Tibial artery (tissue), 4 donors: ENCODE data around the gene TRIP6.

Experiments used
- DNase-seq, 2 donors: peaks; one replicate each; pipeline ENCODE4 v3.0.0-alpha.2; 2019
- H3K27ac ChIP-seq, 2 donors: fragments of 200-600 bp; sonication (generic) in 1 of 2; 1 replicate in 1 of 2; 2 replicates in 1 of 2; pipeline ENCODE4 v1.5.1; 2018 to 2019; ENCODE audit warnings: mild to moderate bottlenecking in 1 of 2
- H3K27me3 ChIP-seq, 2 donors: fragments of 200-600 bp; sonication (generic) in 1 of 2; one replicate each; pipeline versions ENCODE4 v1.5.1 to v1.6.0; 2016 to 2019
- H3K36me3 ChIP-seq, 3 donors: fragments of 200-600 bp; sonication (generic) in 2 of 3; one replicate each; pipeline ENCODE4 v1.5.1; 2016 to 2019; ENCODE audit warnings: mild to moderate bottlenecking in 2 of 3
- H3K4me1 ChIP-seq, 4 donors: fragments of 200-600 bp; sonication (generic) in 2 of 4; 1 replicate in 3 of 4; 2 replicates in 1 of 4; pipeline ENCODE4 v1.5.1; 2016 to 2019
- H3K4me3 ChIP-seq, 2 donors: fragments of 200-600 bp; sonication (generic) in 1 of 2; 1 replicate in 1 of 2; 2 replicates in 1 of 2; pipeline ENCODE4 v1.5.1; 2018 to 2019; ENCODE audit warnings: mild to moderate bottlenecking in 2 of 2
- H3K9me3 ChIP-seq, 3 donors: fragments of 200-600 bp; sonication (generic) in 1 of 3; one replicate each; pipeline ENCODE4 v1.5.1; 2016 to 2019
- intact Hi-C: fragments of 100-400 bp; cut with DNase I; formaldehyde crosslinking; loops from one replicate; pipeline ENCODE4 v1.15.0; 2023; ENCODE audit warnings: low total_unique reads
- TF ChIP-seq, protein P1 (sequence below), 2 experiments: fragments of 200-600 bp in 1 of 2; fragments of 450-650 bp in 1 of 2; IDR thresholded peaks; one replicate each; pipeline ENCODE4 v1.5.1; 2017 to 2019; ENCODE audit warnings: antibody characterized with exemption in 2 of 2, mild to moderate bottlenecking in 1 of 2, moderate library complexity in 1 of 2

The TRIP6 gene

DNA sequence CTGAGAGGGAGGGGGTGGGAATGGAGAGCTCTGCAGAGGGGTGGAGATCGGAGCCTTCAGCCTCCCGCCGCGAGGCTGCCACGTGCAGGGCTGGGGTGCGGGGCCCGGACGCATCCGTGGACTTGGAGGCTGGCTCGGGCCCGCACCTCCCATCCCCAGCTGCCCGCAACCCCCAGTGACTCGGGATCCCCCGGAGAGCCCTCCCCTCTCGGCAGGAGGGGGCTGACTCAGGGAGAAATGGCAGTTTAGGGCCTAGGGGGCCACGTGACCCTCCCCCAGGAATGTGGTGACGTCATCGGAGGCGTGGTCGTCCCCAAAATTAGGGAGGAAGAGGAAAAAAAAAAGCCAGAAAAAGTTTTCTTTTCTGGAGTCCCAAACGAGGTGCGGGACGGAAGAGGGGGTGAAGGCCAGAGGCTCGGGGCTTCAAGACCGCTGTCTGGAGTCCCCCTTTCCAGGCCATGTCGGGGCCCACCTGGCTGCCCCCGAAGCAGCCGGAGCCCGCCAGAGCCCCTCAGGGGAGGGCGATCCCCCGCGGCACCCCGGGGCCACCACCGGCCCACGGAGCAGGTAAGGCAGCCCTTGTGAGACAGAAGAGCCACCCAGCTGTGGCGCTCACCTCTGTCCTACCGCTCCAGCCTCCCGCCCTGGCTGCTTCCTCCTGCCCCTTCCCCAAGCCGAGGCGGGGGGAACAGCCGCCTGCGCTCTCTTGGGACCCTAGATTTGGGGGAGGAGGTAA is at the start of gene TRIP6:
Gene TRIP6 (plus strand): TSS at position 348 of the 736 bp plus-strand sequence. CDS start 111 bp downstream, at position 459.
- peak within 1 kb of the TSS; percentile 69 to 93 for H3K4me3 ChIP-seq
- intact Hi-C loops: loop anchor here (10.0 kb wide), 1 partner anchor 402 kb away; the partner anchor contains the start of gene SPACDR

DNA sequence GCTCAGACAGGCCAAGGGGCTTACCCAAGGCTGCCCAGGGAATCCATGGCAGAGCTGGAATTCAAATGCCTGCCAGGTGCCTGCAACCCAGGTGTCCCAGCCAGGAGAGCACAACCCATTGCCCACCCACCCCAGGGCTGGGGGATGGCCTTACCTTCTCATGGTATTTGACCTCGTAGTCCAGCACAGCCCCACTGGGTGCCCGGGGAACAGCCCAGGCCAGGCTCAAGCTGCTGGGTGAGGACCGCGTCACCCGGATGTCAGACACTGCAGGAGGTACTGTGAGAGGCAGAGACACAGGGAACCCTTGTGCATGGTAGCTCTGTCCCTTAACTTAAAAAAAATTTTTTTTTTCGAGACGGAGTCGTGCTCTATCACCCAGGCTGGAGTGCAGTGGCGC is 48.8 kb upstream of the TRIP6 start:
- Histone ChIP-seq H3K4me3 (no peak overlapping the region), H3K27me3 (peaks cover 0 to 9% of the 10 kb centered on the region in 2 donors), H3K9me3 (no peaks in the 10 kb centered on the region), H3K27ac (no peak overlapping the region), H3K4me1 (no peaks in the 10 kb centered on the region), H3K36me3 (peaks cover 0 to 83% (median 17%) of the 10 kb centered on the region in 3 donors)
- intact Hi-C loops: no loop called here
- TF ChIP-seq, protein P1, sequence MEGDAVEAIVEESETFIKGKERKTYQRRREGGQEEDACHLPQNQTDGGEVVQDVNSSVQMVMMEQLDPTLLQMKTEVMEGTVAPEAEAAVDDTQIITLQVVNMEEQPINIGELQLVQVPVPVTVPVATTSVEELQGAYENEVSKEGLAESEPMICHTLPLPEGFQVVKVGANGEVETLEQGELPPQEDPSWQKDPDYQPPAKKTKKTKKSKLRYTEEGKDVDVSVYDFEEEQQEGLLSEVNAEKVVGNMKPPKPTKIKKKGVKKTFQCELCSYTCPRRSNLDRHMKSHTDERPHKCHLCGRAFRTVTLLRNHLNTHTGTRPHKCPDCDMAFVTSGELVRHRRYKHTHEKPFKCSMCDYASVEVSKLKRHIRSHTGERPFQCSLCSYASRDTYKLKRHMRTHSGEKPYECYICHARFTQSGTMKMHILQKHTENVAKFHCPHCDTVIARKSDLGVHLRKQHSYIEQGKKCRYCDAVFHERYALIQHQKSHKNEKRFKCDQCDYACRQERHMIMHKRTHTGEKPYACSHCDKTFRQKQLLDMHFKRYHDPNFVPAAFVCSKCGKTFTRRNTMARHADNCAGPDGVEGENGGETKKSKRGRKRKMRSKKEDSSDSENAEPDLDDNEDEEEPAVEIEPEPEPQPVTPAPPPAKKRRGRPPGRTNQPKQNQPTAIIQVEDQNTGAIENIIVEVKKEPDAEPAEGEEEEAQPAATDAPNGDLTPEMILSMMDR (IDR thresholded peaks at IDR 0.05): no peak
- no peak for DNase-seq

More for the DNA sequence above, at the start of gene TRIP6:
- Histone ChIP-seq H3K36me3 (peaks cover 18 to 41% (median 23%) of the 10 kb centered on the region in 3 donors), H3K27ac (peak within 1 kb of the TSS; percentile 97 to 99), H3K4me1 (peaks cover 0 to 35% (median 26%) of the 10 kb centered on the region in 4 donors), H3K9me3 (no peaks in the 10 kb centered on the region), H3K27me3 (no peaks in the 10 kb centered on the region)
- TF ChIP-seq, protein P1 (IDR thresholded peaks at IDR 0.05): no peak
- DNase-seq: peak; percentile 94 to 97

DNA sequence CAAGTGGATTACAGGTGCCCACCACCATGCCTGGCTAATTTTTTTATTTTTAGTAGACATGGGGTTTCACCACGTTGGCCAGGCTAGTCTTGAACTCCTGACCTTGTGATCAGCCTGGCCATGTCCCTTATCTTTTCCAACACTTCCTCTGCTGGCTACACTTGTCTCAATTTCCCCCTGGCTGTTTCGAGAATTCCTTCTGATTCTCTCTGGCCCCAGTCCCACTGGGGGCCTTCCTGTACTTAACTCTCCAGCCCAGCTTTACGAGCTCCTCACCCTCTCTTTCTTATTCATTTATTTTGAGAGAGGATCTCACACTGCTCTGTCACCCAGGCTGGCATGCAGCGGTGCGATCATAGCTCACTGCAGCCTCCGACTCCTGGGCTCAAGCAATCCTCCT is 48.4 kb upstream of the TRIP6 start:
- Histone ChIP-seq H3K27me3 (peaks cover 0 to 14% of the 10 kb centered on the region in 2 donors), H3K4me1 (no peaks in the 10 kb centered on the region), H3K9me3 (no peaks in the 10 kb centered on the region), H3K27ac (no peak overlapping the region), H3K4me3 (no peak overlapping the region), H3K36me3 (peaks cover 0 to 83% (median 13%) of the 10 kb centered on the region in 3 donors)
- intact Hi-C loops: no loop called here
- no peak for DNase-seq
- TF ChIP-seq, protein P1 (IDR thresholded peaks at IDR 0.05): no peak

DNA sequence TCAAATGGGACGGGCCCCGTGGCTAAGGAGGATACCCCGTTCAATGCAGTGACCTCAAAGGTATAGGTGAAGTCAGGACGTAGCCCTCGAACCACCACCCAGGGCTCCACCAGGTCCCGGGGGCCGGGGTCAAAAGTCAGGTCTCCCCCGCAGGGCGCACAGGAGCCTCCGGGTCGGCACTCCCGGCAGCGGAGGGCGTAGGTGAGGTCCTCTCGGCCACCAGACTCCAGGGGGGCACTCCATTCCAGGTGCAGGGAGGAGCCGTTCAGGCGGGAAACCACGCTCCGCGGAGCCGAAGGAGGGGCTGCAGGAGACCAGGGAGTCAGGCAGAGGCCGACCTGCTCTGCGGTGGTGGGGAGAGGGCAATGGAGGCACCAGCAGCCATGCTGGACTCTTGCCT is 47.6 kb upstream of the TRIP6 start:
- Histone ChIP-seq H3K9me3 (no peaks in the 10 kb centered on the region), H3K27ac (no peak overlapping the region)
- intact Hi-C loops: no loop called here

DNA sequence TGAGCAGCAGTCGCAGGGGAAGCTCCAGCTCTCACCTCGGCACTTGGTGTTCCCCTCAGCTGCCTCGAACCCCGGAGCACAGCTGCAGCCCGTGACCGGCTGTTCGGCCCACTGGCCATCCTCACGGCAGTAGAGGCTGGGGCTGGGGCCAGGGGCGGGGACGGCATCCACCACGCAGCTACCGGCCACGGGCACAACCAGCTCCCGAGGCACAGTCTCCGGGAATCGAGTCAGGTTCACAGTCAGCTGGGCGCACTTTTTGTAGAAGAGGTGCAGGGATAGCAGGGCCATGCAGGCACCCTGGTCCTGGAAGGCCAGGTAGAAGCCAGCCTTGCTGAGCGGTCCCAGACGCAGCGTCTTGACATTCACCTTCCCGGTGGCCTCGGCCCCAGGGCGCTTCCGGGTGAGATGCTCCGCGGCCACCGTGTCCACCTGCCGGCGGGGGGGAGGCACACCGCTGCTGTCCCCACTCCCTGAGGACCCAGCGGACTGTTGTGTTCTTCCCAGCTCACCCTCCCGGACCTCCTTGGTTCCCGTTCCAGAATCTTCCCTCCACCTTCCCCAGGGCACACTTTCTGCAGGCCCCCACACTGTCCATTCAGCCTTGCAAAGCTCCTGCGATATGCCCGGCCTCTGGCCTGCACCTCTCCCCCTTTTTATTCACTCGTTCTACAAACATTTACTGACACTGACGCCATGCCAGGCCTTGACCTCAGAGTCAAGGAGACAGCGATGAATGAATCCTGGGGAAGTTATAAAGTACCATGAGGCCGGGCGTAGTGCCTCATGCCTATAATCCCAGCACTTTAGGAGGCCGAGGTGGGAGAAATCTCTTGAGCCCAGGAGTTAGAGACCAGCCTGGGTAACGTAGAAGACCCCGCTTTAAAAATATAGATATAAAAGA is 44.7 kb upstream of the TRIP6 start:
- Histone ChIP-seq H3K27ac (no peak overlapping the region), H3K27me3 (peaks cover 0 to 50% of the 10 kb centered on the region in 2 donors), H3K4me3 (no peak overlapping the region), H3K4me1 (peaks cover 0 to 15% (median 10%) of the 10 kb centered on the region in 4 donors), H3K36me3 (peaks cover 0 to 54% (median 11%) of the 10 kb centered on the region in 3 donors), H3K9me3 (no peaks in the 10 kb centered on the region)
- TF ChIP-seq, protein P1 (IDR thresholded peaks at IDR 0.05): no peak
- intact Hi-C loops: no loop called here
- DNase-seq: no peak

More for the DNA sequence above, 47.6 kb upstream of the TRIP6 start:
- no peak overlapping the region for H3K4me3 ChIP-seq
- no peaks in the 10 kb centered on the region for H3K4me1 ChIP-seq
- DNase-seq: no peak
- H3K27me3 ChIP-seq: peaks cover 0 to 21% of the 10 kb centered on the region in 2 donors
- peaks cover 0 to 79% (median 11%) of the 10 kb centered on the region in 3 donors for H3K36me3 ChIP-seq
- TF ChIP-seq, protein P1 (IDR thresholded peaks at IDR 0.05): no peak
